Right lobe of liver (tissue), 6 donors: Measurements from ENCODE around the gene RFTN2. TPM values are rescaled to one million over a fixed set of nuclear protein-coding genes. Genes with fewer than 3 reads are reported as not detected.
A peak's percentile ranks its signal among the peaks of the same experiment; 100 is the strongest.

Experiments used
- ATAC-seq, 4 donors: fragments of 200-7000 bp; cut with Tn5 transposase; one replicate each; pipeline ENCODE4 v1.9.1; 2020; ENCODE audit warnings: mild to moderate bottlenecking in 4 of 4, moderate library complexity in 4 of 4
- DNase-seq, 3 donors: peaks; one replicate each; pipeline ENCODE4 v3.0.0-alpha.2; 2020
- H3K27ac ChIP-seq, 3 donors: fragments of 200-600 bp; one replicate each; pipeline ENCODE4 v1.8.0; 2022
- H3K27me3 ChIP-seq, 2 donors: fragments of 200-600 bp; one replicate each; pipeline ENCODE4 v1.8.0; 2022
- H3K36me3 ChIP-seq, 4 donors: fragments of 200-600 bp; sonication (generic) in 1 of 4; one replicate each; pipeline versions ENCODE4 v1.5.1 to v1.8.0; 2017 to 2022; ENCODE audit warnings: control low read depth in 1 of 4
- H3K4me1 ChIP-seq, 4 donors: fragments of 200-600 bp; sonication (generic) in 1 of 4; one replicate each; pipeline versions ENCODE4 v1.5.1 to v1.8.0; 2017 to 2022; ENCODE audit warnings: control low read depth in 1 of 4
- H3K4me3 ChIP-seq, 3 donors: fragments of 200-600 bp; one replicate each; pipeline ENCODE4 v1.8.0; 2022
- H3K9me3 ChIP-seq, 4 donors: fragments of 200-600 bp; sonication (generic) in 1 of 4; one replicate each; pipeline versions ENCODE4 v1.5.1 to v1.8.0; 2017 to 2022; ENCODE audit warnings: control low read depth in 1 of 4
- POLR2A ChIP-seq: fragments of 450-650 bp; IDR thresholded peaks from one replicate; pipeline ENCODE4 v1.6.1; 2017; ENCODE audit warnings: antibody characterized with exemption, mild to moderate bottlenecking
- WGBS: methylation state at CpG from one replicate; pipeline ENCODE4 v1.1.6; 2018; ENCODE audit warnings: low coverage, low lambda C conversion rate; ENCODE audit not compliant: insufficient coverage; ENCODE audit errors: missing lambda C conversion rate; 5-methylcytosine and 5-hydroxymethylcytosine counted together
- intact Hi-C, 2 donors: fragments of 100-400 bp; cut with DNase I; formaldehyde crosslinking; loops; one replicate each; pipeline versions ENCODE4 v1.11.2 to v1.14.1; 2022
- total RNA-seq, 6 experiments: library from RNA; depleted of rRNA in 2 of 6; stranded (reverse); fragments of >200 nt in 2 of 6; fragmentation: NEBNext Ultra II Directional in 3 of 6; extraction: Animal tissue kit (Norgen Biotek cat#: 25700) in 3 of 6; gene quantifications; one replicate each; pipeline versions ENCODE4 v1.1.0 to v1.2.4, GENCODE V29; 2016 to 2023
- TF ChIP-seq, protein P1 (sequence below), 4 donors: fragments of 200-600 bp in 3 of 4; fragments of 450-650 bp in 1 of 4; IDR thresholded peaks; one replicate each; pipeline versions ENCODE4 v1.5.1 to v1.8.0; 2016 to 2022; ENCODE audit warnings: antibody characterized with exemption in 4 of 4, mild to moderate bottlenecking in 2 of 4
- donor health status: DM: no; HTN: yes; CAD: no.
- donor health status: DM: no; HTN: no; CAD: no.
- donor health status: DM: no; HTN: no; CAD: no.
- donor health status: DM: no; HTN: yes; CAD: no.
- donor health status: DM: no; HTN: yes; CAD: no.

Gene RFTN2
- total RNA-seq, 6 experiments from 2014 or later = 0.58 to 1.9 (median 1.0) TPM

DNA sequence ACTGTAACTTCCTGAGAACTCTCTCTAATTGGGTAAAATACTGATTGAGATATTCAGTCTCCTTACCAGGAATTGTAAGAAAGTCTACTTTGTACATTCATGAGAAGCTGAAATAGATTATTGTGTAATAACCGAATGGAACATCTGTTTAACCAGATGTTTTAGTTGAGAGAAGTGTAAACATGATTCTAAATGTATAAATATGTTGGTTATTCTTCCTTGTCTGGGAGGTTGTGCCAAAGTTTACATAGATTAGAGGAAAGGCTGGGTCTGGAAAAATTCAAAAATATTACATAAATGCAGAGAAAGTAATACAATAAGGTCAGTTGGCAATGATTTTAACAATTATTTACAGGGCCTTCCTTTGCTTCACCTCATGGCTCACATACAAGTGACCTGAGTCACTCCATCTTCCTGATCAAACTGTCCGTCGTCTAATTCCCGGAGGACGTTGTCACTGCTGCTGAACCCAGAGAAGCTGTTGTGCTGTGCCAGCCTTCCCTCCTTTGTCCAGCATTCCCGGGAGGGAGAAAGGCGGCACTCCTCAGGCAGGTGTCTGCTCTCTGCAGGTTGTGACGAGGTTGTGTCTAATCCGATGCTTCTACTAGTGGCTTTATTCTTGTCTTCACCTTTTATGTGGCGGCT is 103.6 kb downstream of the RFTN2 start:
- peaks cover 0 to 16% (median 0%) of the 10 kb centered on the region in 4 donors for H3K4me1 ChIP-seq
- ATAC-seq (peak in 1 of 4 donors; percentile 32), DNase-seq (no peak)
- H3K36me3 ChIP-seq = peaks cover 0 to 3% (median 0%) of the 10 kb centered on the region in 4 donors
- intact Hi-C loops = no loop called here
- H3K27me3 ChIP-seq = no peaks in the 10 kb centered on the region
- WGBS = 66% methylated on average over 9 of the region's 10 CpGs
- no peak overlapping the region for H3K27ac ChIP-seq
- TF ChIP-seq, protein P1, sequence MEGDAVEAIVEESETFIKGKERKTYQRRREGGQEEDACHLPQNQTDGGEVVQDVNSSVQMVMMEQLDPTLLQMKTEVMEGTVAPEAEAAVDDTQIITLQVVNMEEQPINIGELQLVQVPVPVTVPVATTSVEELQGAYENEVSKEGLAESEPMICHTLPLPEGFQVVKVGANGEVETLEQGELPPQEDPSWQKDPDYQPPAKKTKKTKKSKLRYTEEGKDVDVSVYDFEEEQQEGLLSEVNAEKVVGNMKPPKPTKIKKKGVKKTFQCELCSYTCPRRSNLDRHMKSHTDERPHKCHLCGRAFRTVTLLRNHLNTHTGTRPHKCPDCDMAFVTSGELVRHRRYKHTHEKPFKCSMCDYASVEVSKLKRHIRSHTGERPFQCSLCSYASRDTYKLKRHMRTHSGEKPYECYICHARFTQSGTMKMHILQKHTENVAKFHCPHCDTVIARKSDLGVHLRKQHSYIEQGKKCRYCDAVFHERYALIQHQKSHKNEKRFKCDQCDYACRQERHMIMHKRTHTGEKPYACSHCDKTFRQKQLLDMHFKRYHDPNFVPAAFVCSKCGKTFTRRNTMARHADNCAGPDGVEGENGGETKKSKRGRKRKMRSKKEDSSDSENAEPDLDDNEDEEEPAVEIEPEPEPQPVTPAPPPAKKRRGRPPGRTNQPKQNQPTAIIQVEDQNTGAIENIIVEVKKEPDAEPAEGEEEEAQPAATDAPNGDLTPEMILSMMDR (IDR thresholded peaks at IDR 0.05) = no peak
- TF ChIP-seq POLR2A = no peak
- H3K9me3 ChIP-seq = no peaks in the 10 kb centered on the region
- H3K4me3 ChIP-seq = no peak overlapping the region

GRCh38 chr2:197560146-197560665 is 115.2 kb downstream of the RFTN2 start:
- no peak for ATAC-seq
- Histone ChIP-seq H3K4me1 (no peaks in the 10 kb centered on the region), H3K9me3 (no peaks in the 10 kb centered on the region), H3K27ac (no peak overlapping the region), H3K36me3 (no peaks in the 10 kb centered on the region), H3K4me3 (no peak overlapping the region), H3K27me3 (no peaks in the 10 kb centered on the region)
- 97% methylated on average over 8 of the region's 9 CpGs for WGBS
- intact Hi-C loops = no loop called here
- no peak for DNase-seq
- no peak for TF ChIP-seq POLR2A
- TF ChIP-seq, protein P1 (IDR thresholded peaks at IDR 0.05) = no peak

GRCh38 chr2:197559681-197560080 is 115.7 kb downstream of the RFTN2 start:
- 91% methylated on average over 5 of the region's 5 CpGs for WGBS
- intact Hi-C loops = no loop called here
- no peak for ATAC-seq
- Histone ChIP-seq H3K4me1 (no peaks in the 10 kb centered on the region), H3K36me3 (peaks cover 0 to 3% (median 0%) of the 10 kb centered on the region in 4 donors), H3K9me3 (no peaks in the 10 kb centered on the region), H3K4me3 (no peak overlapping the region), H3K27ac (no peak overlapping the region), H3K27me3 (no peaks in the 10 kb centered on the region)
- DNase-seq = no peak
- TF ChIP-seq POLR2A = no peak
- TF ChIP-seq, protein P1 (IDR thresholded peaks at IDR 0.05) = no peak

DNA sequence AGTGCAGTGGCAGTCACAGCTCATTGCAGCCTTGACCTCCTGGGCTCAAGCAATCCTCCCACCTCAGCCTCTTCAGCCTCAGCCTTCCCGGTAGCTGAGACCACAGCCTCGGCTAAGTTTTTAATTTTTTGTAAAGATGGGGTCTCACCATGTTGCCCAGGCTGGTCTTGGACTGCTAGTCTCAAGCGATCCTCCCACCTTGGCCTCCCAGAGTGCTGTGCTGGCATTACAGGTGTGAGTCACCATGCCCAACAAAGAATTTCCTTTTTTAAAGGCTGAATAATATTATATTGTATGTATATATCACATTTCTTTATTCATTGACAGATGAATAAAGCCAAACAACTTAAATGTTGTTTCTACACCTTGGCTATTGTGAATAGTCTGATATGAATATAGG is 117.0 kb downstream of the RFTN2 start:
- intact Hi-C loops = no loop called here
- TF ChIP-seq, protein P1 (IDR thresholded peaks at IDR 0.05) = no peak
- no peak for TF ChIP-seq POLR2A
- WGBS = 87% methylated on average over 2 of the region's 3 CpGs

More for the DNA sequence above, 117.0 kb downstream of the RFTN2 start:
- Histone ChIP-seq H3K27ac (no peak overlapping the region), H3K4me3 (no peak overlapping the region), H3K36me3 (peaks cover 0 to 15% (median 0%) of the 10 kb centered on the region in 4 donors), H3K27me3 (no peaks in the 10 kb centered on the region), H3K4me1 (no peaks in the 10 kb centered on the region), H3K9me3 (no peaks in the 10 kb centered on the region)
- ATAC-seq (no peak), DNase-seq (no peak)
